Neural cell (in vitro differentiated cells): ENCODE measurements around the gene HIVEP1.
A peak's percentile ranks its signal among the peaks of the same experiment; 100 is the strongest.

Source experiments
- EP300 ChIP-seq: fragments of 450-650 bp; conservative IDR thresholded peaks from 2 replicates; pipeline ENCODE4 v1.6.1; 2014; ENCODE audit warnings: antibody characterized with exemption, mild to moderate bottlenecking, moderate library complexity; ENCODE audit not compliant: poor library complexity, severe bottlenecking
- EZH2 ChIP-seq: fragments of 200-600, 300-800 bp; shearing (Covaris generic), sonication (generic); IDR thresholded peaks from 2 replicates; pipeline ENCODE4 v1.6.1; 2014; ENCODE audit warnings: antibody characterized with exemption, low read length, borderline replicate concordance, mild to moderate bottlenecking; ENCODE audit not compliant: insufficient read depth, poor library complexity, severe bottlenecking
- MXI1 ChIP-seq: fragments of 450-650 bp; conservative IDR thresholded peaks from 2 replicates; pipeline ENCODE4 v1.6.1; 2014; ENCODE audit warnings: antibody characterized with exemption, mild to moderate bottlenecking; ENCODE audit not compliant: poor library complexity, severe bottlenecking
- POLR2AphosphoS5 ChIP-seq: IDR thresholded peaks from 2 replicates; pipeline ENCODE4 v1.6.1; 2012
- TAF1 ChIP-seq: IDR thresholded peaks from 2 replicates; pipeline ENCODE4 v1.6.1; 2012; ENCODE audit warnings: low read depth
- TF ChIP-seq, protein P1 (sequence below): fragments of 450-650 bp; IDR thresholded peaks from 2 replicates; pipeline ENCODE4 v1.5.1; 2014; ENCODE audit warnings: antibody characterized with exemption, mild to moderate bottlenecking, moderate library complexity; ENCODE audit not compliant: poor library complexity, severe bottlenecking

DNA sequence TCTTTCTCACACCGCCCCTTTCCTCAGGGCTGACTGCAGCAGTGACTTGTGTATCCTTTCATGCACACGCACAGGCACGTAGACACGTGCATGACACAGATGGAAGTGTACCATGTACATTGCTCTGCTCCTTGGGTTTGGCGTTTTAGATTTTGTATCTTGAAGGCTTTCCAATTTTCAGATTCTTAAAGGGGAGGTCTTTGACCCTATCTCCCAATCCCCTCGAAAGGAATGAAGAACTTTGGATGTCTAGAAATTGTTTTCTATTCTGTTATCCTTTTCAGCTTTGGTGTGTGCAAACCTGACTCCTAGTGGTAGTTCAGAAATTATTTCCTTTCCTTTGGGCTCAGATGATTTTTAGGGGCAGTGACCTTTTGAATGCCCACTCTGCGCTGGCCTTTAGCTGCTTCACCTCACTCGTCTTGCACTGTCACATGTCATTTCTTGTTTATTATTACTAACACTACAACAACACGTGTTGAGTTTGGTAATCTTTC, 63.0 kb downstream of the HIVEP1 start:
- TF ChIP-seq, protein P1, sequence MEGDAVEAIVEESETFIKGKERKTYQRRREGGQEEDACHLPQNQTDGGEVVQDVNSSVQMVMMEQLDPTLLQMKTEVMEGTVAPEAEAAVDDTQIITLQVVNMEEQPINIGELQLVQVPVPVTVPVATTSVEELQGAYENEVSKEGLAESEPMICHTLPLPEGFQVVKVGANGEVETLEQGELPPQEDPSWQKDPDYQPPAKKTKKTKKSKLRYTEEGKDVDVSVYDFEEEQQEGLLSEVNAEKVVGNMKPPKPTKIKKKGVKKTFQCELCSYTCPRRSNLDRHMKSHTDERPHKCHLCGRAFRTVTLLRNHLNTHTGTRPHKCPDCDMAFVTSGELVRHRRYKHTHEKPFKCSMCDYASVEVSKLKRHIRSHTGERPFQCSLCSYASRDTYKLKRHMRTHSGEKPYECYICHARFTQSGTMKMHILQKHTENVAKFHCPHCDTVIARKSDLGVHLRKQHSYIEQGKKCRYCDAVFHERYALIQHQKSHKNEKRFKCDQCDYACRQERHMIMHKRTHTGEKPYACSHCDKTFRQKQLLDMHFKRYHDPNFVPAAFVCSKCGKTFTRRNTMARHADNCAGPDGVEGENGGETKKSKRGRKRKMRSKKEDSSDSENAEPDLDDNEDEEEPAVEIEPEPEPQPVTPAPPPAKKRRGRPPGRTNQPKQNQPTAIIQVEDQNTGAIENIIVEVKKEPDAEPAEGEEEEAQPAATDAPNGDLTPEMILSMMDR = peak; percentile 40
- TF ChIP-seq POLR2AphosphoS5 (no peak), EZH2 (no peak), MXI1 (no peak), EP300 (no peak), TAF1 (no peak)
